NT2/D1 (cell line): Measurements from ENCODE around the gene H2BK1.

Experiments used
- SUZ12 ChIP-seq: IDR thresholded peaks from 2 replicates; pipeline ENCODE4 v1.6.1; 2011; ENCODE audit not compliant: insufficient read length, insufficient read depth; ENCODE audit errors: extremely low read depth
- YY1 ChIP-seq: IDR thresholded peaks from 2 replicates; pipeline ENCODE4 v1.6.1; 2011; ENCODE audit not compliant: insufficient read length, insufficient read depth

- TF ChIP-seq YY1 (no peak), SUZ12 (no peak)
Measured at GRCh38 chr7:151188252-151188542, 22.1 kb downstream of the H2BK1 start.
